ENCODE results near the gene LEPR. TPM values are rescaled to one million over a fixed set of nuclear protein-coding genes. Genes with fewer than 3 reads are reported as not detected.

Gene LEPR
- total RNA-seq, 4 donors from 2014 or later: 28.2 to 108 (median 43.7) TPM

DNA sequence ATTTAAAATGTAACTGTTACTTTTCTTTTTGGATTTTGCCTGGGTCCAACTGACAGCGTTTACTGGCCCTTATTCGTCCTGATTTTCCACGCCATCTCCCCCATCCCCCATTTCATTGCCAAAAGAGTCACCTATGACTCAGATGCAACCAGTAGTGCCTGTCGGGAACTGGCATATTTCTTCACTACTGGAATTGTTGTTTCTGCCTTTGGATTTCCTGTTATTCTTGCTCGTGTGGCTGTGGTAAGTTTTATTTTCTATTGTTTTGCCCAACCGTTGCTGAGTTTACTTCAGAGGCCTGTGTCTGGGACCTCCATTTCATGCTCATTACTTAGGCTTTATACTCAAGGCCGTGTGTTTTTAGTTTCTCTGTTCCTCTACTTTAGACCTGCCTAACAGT lies 9.3 kb downstream of the LEPR start:
- peaks cover 0 to 69% (median 0%) of the 10 kb centered on the region in 3 donors for H3K36me3 ChIP-seq
- TF ChIP-seq CTCF (IDR thresholded peaks at IDR 0.05): no peak
- peak in 1 of 2 donors; percentile 73 for TF ChIP-seq EP300 (IDR thresholded peaks at IDR 0.05)
- peak overlapping the region in 2 of 4 donors; percentile 52 to 54 for H3K27ac ChIP-seq
- 41 to 42% methylated on average over 7 of the region's 7 CpGs for WGBS, 2 donors
- no peak for DNase-seq (ENCODE audit: low spot score in 2 of 2)
- H3K4me1 ChIP-seq: peaks cover 0 to 43% (median 3%) of the 10 kb centered on the region in 4 donors
- H3K4me3 ChIP-seq: no peak overlapping the region
- no peaks in the 10 kb centered on the region for H3K9me3 ChIP-seq
- no peaks in the 10 kb centered on the region for H3K27me3 ChIP-seq

GRCh38 chr1:65431111-65431705 lies 10.7 kb downstream of the LEPR start:
- Histone ChIP-seq H3K27ac (peak overlapping the region in 2 of 4 donors; percentile 52 to 54), H3K36me3 (peaks cover 0 to 60% (median 0%) of the 10 kb centered on the region in 3 donors), H3K4me3 (no peak overlapping the region), H3K9me3 (no peaks in the 10 kb centered on the region), H3K27me3 (no peaks in the 10 kb centered on the region), H3K4me1 (peaks cover 0 to 40% (median 3%) of the 10 kb centered on the region in 4 donors)
- 0 to 51% methylated on average over 1 of the region's 1 CpG for WGBS, 2 donors
- DNase-seq (ENCODE audit: low spot score in 2 of 2): peak in 1 of 2 donors; percentile 21
- TF ChIP-seq CTCF (IDR thresholded peaks at IDR 0.05) (peak; percentile 53 to 59 (median 56)), EP300 (IDR thresholded peaks at IDR 0.05) (no peak)

GRCh38 chr1:65432918-65433317 lies 12.4 kb downstream of the LEPR start:
- 74 to 76% methylated on average over 8 of the region's 8 CpGs for WGBS, 2 donors
- H3K9me3 ChIP-seq: no peaks in the 10 kb centered on the region
- H3K4me3 ChIP-seq: no peak overlapping the region
- no peak overlapping the region for H3K27ac ChIP-seq
- H3K27me3 ChIP-seq: no peaks in the 10 kb centered on the region
- no peak for TF ChIP-seq POLR2A (IDR thresholded peaks at IDR 0.05)
- no peak for TF ChIP-seq CTCF (IDR thresholded peaks at IDR 0.05)
- TF ChIP-seq EP300 (IDR thresholded peaks at IDR 0.05): no peak
- DNase-seq (ENCODE audit: low spot score in 2 of 2): no peak
- peaks cover 0 to 39% (median 3%) of the 10 kb centered on the region in 4 donors for H3K4me1 ChIP-seq
- peaks cover 0 to 50% (median 0%) of the 10 kb centered on the region in 3 donors for H3K36me3 ChIP-seq

DNA sequence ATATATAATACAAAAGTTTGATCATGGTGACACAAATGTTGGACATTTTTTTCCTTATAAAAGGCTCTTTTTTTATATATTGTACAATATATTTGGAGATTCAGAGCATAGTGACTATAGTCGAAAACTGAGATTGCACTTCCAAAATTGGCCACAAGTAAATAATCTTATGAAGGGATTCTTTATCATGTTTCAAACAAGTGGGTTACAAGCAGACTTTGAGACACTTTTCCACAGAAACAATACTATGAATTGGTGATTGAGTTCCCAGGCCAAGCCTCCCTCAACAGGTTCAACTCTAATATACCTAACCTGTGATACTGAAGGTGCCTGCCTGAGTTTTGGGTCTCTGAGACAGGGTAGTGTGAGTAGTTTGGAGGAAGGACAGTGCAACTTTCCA lies 13.8 kb downstream of the LEPR start:
- H3K9me3 ChIP-seq: no peaks in the 10 kb centered on the region
- no peaks in the 10 kb centered on the region for H3K27me3 ChIP-seq
- H3K36me3 ChIP-seq: peaks cover 0 to 41% (median 0%) of the 10 kb centered on the region in 3 donors
- H3K4me1 ChIP-seq: peaks cover 0 to 31% (median 3%) of the 10 kb centered on the region in 4 donors
- H3K27ac ChIP-seq: no peak overlapping the region
- DNase-seq (ENCODE audit: low spot score in 2 of 2): no peak
- 67 to 74% methylated on average over 1 of the region's 1 CpG for WGBS, 2 donors
- no peak for TF ChIP-seq POLR2A (IDR thresholded peaks at IDR 0.05)
- TF ChIP-seq EP300 (IDR thresholded peaks at IDR 0.05): no peak
- peak in 1 of 5 experiments; percentile 16 for TF ChIP-seq CTCF (IDR thresholded peaks at IDR 0.05)
- no peak overlapping the region for H3K4me3 ChIP-seq

DNA sequence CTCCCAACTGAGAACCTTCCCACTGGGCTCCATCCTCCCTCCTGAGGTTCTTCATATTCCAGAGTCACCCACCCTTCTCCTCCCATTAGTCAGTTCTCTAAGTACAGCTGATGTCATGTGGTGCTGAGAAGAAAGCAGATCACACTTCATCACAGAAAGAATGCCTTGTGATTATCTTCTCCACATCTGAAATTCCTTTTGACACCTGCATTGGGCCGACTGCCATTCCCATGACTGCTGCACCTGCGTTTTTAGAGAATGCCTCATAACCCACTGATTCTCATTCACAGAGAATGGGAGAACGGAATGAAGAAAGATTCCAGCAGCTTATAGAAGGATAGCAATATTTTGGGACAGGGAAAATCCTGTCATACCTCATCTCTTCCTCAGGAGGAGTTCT lies 14.3 kb downstream of the LEPR start:
- H3K27me3 ChIP-seq: no peaks in the 10 kb centered on the region
- DNase-seq (ENCODE audit: low spot score in 2 of 2): no peak
- no peak overlapping the region for H3K4me3 ChIP-seq
- H3K27ac ChIP-seq: no peak overlapping the region
- H3K9me3 ChIP-seq: no peaks in the 10 kb centered on the region
- peaks cover 0 to 37% (median 0%) of the 10 kb centered on the region in 3 donors for H3K36me3 ChIP-seq
- peaks cover 0 to 26% (median 3%) of the 10 kb centered on the region in 4 donors for H3K4me1 ChIP-seq
- TF ChIP-seq EP300 (IDR thresholded peaks at IDR 0.05): no peak
- TF ChIP-seq CTCF (IDR thresholded peaks at IDR 0.05): no peak
- TF ChIP-seq POLR2A (IDR thresholded peaks at IDR 0.05): no peak
- 75 to 84% methylated on average over 3 of the region's 3 CpGs for WGBS, 2 donors

Data from tibial nerve (tissue), 4 donors.